Measurements from ENCODE around the gene DUSP7.

Gene DUSP7

GRCh38 chr3:52095990-52096775, 39.8 kb upstream of the DUSP7 start:
- no peak for TF ChIP-seq CTCF (IDR thresholded peaks at IDR 0.05; ENCODE audit: insufficient read depth, low read length, missing control alignments)
- CTCF ChIA-PET: interaction anchor here (1.0 to 4.5 kb wide), 4 partner anchors 12 to 27 kb away, joined by 3 to 22 read pairs (median 7); no protein-coding TSS in a partner anchor
- POLR2A ChIA-PET: interaction anchor here (1.0 kb wide), 1 partner anchor 12 kb away, joined by 3 read pairs; no protein-coding TSS in a partner anchor
- no peak for DNase-seq (ENCODE audit: low read depth, low spot score)
- H3K4me3 ChIP-seq (ENCODE audit: low read depth, low read length): no peak overlapping the region

- ChIA-PET POLR2A (interaction anchor here (1.0 kb wide), 1 partner anchor 13 kb away, joined by 3 read pairs; no protein-coding TSS in a partner anchor), CTCF (interaction anchor here (0.8 to 4.5 kb wide), 9 partner anchors 14 to 94 kb away, joined by 3 to 22 read pairs (median 5); no protein-coding TSS in a partner anchor)
- no peak overlapping the region for H3K4me3 ChIP-seq (ENCODE audit: low read depth, low read length)
- DNase-seq (ENCODE audit: low read depth, low spot score): no peak
- TF ChIP-seq CTCF (IDR thresholded peaks at IDR 0.05; ENCODE audit: insufficient read depth, low read length, missing control alignments): no peak
Observed at GRCh38 chr3:52094571-52095485, 38.5 kb upstream of the DUSP7 start.

- ChIA-PET POLR2A (interaction anchor here (0.8 to 1.1 kb wide), 2 partner anchors 37 to 61 kb away, joined by 3 to 4 read pairs; partner anchors contain the start of gene DUSP7), CTCF (interaction anchor here (0.8 to 4.5 kb wide), 9 partner anchors 15 to 94 kb away, joined by 3 to 22 read pairs (median 5); no protein-coding TSS in a partner anchor)
Observed at GRCh38 chr3:52093756-52094545, 37.6 kb upstream of the DUSP7 start.

GRCh38 chr3:52092891-52093290, 36.5 kb upstream of the DUSP7 start:
- ChIA-PET POLR2A (no interaction called here), CTCF (interaction anchor here (0.8 to 4.5 kb wide), 8 partner anchors 15 to 91 kb away, joined by 3 to 22 read pairs (median 7); no protein-coding TSS in a partner anchor)
- TF ChIP-seq CTCF (IDR thresholded peaks at IDR 0.05; ENCODE audit: insufficient read depth, low read length, missing control alignments): no peak
- DNase-seq (ENCODE audit: low read depth, low spot score): no peak
- no peak overlapping the region for H3K4me3 ChIP-seq (ENCODE audit: low read depth, low read length)

More at GRCh38 chr3:52093756-52094545, 37.6 kb upstream of the DUSP7 start:
- no peak for TF ChIP-seq CTCF (IDR thresholded peaks at IDR 0.05; ENCODE audit: insufficient read depth, low read length, missing control alignments)
- peak; percentile 21 for DNase-seq (ENCODE audit: low read depth, low spot score)
- no peak overlapping the region for H3K4me3 ChIP-seq (ENCODE audit: low read depth, low read length)

GRCh38 chr3:52092271-52092660, 35.9 kb upstream of the DUSP7 start:
- no peak for DNase-seq (ENCODE audit: low read depth, low spot score)
- ChIA-PET POLR2A (no interaction called here), CTCF (interaction anchor here (2.3 to 3.1 kb wide), 4 partner anchors 17 to 87 kb away, joined by 8 to 15 read pairs (median 12); no protein-coding TSS in a partner anchor)
- TF ChIP-seq CTCF (IDR thresholded peaks at IDR 0.05; ENCODE audit: insufficient read depth, low read length, missing control alignments): no peak
- H3K4me3 ChIP-seq (ENCODE audit: low read depth, low read length): no peak overlapping the region
